H1 (cell line): ENCODE results near the gene MAPRE2. TPM values are rescaled to one million over a fixed set of nuclear protein-coding genes. Genes with fewer than 3 reads are reported as not detected.

ENCODE experiments used
- SUZ12 ChIP-seq: fragments of 200-600 bp; sonication (generic); IDR thresholded peaks from 2 replicates; pipeline ENCODE4 v1.6.1; 2012; ENCODE audit warnings: mild to moderate bottlenecking, inconsistent platforms, low read length, moderate library complexity, mixed read lengths
- polyA plus RNA-seq, 7 experiments: library from polyadenylated mRNA; depleted of rRNA in 3 of 7; stranded (reverse) in 5 of 7; unstranded in 2 of 7; fragments of >200 nt in 5 of 7; fragments of 200-250 nt in 2 of 7; gene quantifications; 1 replicate in 5 of 7; 2 replicates in 1 of 7; 4 replicates in 1 of 7; pipeline versions ENCODE4 v1.2.1 to v1.2.3, GENCODE V29; 2011 to 2013; ENCODE audit warnings: missing spikeins in 2 of 7, mixed read lengths in 2 of 7
- total RNA-seq: library from RNA; stranded (reverse); fragmentation: NEBNext Ultra II Directional; extraction: Animal tissue kit (Norgen Biotek cat#: 25700); gene quantifications from 2 replicates; pipeline ENCODE4 v1.2.1, GENCODE V29; 2021
- TF ChIP-seq, protein P1 (sequence below): fragments of 300-600 bp; sonication (generic); IDR thresholded peaks from 2 replicates; pipeline ENCODE4 v1.7.1; 2012; ENCODE audit warnings: low read length, moderate library complexity, mild to moderate bottlenecking, inconsistent platforms; ENCODE audit not compliant: insufficient replicate concordance

MAPRE2 gene
- total and polyA plus RNA-seq, 2 of the 8 experiments (the other 6 are each of a cell fraction or from before 2014, with no cell fraction given): 32.6 to 33.1 TPM

DNA sequence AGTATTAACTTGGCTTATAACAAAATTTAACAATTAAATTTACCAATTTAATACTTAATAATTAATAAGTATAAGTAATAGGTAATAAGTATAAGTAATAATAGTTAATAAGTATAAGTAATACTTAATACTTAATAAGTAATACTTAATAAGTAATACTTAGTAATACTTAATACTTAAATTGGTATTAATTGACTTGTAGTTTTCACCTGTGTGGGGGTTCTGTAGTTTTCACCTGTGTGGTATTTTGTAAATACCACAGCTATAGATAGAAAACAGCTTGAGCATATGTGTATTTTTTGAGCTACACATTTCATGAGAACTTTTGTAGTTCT, 55.4 kb downstream of the MAPRE2 start (continued):
- TF ChIP-seq, protein P1, sequence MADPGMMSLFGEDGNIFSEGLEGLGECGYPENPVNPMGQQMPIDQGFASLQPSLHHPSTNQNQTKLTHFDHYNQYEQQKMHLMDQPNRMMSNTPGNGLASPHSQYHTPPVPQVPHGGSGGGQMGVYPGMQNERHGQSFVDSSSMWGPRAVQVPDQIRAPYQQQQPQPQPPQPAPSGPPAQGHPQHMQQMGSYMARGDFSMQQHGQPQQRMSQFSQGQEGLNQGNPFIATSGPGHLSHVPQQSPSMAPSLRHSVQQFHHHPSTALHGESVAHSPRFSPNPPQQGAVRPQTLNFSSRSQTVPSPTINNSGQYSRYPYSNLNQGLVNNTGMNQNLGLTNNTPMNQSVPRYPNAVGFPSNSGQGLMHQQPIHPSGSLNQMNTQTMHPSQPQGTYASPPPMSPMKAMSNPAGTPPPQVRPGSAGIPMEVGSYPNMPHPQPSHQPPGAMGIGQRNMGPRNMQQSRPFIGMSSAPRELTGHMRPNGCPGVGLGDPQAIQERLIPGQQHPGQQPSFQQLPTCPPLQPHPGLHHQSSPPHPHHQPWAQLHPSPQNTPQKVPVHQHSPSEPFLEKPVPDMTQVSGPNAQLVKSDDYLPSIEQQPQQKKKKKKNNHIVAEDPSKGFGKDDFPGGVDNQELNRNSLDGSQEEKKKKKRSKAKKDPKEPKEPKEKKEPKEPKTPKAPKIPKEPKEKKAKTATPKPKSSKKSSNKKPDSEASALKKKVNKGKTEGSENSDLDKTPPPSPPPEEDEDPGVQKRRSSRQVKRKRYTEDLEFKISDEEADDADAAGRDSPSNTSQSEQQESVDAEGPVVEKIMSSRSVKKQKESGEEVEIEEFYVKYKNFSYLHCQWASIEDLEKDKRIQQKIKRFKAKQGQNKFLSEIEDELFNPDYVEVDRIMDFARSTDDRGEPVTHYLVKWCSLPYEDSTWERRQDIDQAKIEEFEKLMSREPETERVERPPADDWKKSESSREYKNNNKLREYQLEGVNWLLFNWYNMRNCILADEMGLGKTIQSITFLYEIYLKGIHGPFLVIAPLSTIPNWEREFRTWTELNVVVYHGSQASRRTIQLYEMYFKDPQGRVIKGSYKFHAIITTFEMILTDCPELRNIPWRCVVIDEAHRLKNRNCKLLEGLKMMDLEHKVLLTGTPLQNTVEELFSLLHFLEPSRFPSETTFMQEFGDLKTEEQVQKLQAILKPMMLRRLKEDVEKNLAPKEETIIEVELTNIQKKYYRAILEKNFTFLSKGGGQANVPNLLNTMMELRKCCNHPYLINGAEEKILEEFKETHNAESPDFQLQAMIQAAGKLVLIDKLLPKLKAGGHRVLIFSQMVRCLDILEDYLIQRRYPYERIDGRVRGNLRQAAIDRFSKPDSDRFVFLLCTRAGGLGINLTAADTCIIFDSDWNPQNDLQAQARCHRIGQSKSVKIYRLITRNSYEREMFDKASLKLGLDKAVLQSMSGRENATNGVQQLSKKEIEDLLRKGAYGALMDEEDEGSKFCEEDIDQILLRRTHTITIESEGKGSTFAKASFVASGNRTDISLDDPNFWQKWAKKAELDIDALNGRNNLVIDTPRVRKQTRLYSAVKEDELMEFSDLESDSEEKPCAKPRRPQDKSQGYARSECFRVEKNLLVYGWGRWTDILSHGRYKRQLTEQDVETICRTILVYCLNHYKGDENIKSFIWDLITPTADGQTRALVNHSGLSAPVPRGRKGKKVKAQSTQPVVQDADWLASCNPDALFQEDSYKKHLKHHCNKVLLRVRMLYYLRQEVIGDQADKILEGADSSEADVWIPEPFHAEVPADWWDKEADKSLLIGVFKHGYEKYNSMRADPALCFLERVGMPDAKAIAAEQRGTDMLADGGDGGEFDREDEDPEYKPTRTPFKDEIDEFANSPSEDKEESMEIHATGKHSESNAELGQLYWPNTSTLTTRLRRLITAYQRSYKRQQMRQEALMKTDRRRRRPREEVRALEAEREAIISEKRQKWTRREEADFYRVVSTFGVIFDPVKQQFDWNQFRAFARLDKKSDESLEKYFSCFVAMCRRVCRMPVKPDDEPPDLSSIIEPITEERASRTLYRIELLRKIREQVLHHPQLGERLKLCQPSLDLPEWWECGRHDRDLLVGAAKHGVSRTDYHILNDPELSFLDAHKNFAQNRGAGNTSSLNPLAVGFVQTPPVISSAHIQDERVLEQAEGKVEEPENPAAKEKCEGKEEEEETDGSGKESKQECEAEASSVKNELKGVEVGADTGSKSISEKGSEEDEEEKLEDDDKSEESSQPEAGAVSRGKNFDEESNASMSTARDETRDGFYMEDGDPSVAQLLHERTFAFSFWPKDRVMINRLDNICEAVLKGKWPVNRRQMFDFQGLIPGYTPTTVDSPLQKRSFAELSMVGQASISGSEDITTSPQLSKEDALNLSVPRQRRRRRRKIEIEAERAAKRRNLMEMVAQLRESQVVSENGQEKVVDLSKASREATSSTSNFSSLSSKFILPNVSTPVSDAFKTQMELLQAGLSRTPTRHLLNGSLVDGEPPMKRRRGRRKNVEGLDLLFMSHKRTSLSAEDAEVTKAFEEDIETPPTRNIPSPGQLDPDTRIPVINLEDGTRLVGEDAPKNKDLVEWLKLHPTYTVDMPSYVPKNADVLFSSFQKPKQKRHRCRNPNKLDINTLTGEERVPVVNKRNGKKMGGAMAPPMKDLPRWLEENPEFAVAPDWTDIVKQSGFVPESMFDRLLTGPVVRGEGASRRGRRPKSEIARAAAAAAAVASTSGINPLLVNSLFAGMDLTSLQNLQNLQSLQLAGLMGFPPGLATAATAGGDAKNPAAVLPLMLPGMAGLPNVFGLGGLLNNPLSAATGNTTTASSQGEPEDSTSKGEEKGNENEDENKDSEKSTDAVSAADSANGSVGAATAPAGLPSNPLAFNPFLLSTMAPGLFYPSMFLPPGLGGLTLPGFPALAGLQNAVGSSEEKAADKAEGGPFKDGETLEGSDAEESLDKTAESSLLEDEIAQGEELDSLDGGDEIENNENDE: no peak
- TF ChIP-seq SUZ12: no peak
